Activated CD4-positive, alpha-beta T cell treated with anti-CD3 and anti-CD28 coated beads, Interleukin-2, amount 50 U/mL, for 1 hour (primary cell): Measurements from ENCODE around the gene EPHB2.
A peak's percentile ranks its signal among the peaks of the same experiment; 100 is the strongest.
"Not testable (repeated sequence)": the region's sequence is repeated elsewhere in the genome, so short reads cannot be mapped to it uniquely, and the experiment has no call there.

Source experiments
- DNase-seq: peaks from one replicate; pipeline ENCODE4 v3.0.0-alpha.2; 2020

EPHB2 gene

DNA sequence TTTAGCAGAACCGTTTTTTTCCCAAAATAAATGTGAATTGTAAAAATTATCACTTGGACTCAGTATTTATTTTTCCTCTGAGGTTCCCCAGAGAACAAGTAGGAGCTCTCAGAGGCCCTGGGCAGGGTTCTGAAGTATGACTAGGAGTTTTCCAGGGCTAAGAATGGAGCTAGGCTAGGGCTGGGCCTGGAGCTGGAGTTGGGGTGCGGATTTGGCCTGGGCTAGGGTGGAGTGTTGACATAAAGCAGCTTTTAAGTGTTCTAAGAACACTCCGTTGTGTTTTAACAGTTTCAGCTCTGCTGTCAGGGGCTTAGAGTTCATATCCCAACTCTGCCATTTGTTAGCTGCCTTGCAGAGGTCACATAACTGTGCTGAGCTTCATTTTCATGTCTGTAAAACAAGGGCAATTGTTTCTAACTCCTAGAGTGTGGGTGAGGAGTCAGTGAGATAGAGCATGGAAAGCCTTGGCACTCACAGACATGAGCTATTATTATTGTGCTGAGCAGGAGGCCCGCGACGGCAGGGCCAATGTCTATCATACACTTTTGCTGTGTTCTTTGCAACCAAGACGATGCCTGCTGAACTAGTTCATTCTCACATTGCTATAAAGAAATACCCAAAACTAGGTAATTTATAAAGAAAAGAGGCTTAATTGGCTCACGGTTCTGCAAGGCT lies 210.9 kb downstream of the EPHB2 start:
- DNase-seq: no peak

DNA sequence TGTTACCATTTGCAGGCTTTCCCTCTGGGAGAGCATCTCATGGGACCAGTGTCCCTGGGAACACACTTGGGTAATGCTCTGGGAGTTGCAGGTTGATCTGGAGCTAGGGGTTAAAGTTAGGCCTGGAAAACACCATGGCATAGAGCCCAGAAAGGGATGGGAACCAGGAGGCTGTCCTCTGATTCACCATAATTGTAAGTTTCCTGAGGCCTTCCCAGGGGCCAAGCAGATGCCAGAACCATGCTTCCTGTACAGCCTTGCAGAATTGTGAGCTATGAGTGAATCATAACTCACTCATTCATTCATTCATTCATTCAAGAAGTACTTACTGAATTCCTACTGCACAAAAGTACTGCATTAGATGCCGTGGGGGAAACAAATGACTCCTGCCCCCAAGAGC lies 212.0 kb downstream of the EPHB2 start:
- no peak for DNase-seq

DNA sequence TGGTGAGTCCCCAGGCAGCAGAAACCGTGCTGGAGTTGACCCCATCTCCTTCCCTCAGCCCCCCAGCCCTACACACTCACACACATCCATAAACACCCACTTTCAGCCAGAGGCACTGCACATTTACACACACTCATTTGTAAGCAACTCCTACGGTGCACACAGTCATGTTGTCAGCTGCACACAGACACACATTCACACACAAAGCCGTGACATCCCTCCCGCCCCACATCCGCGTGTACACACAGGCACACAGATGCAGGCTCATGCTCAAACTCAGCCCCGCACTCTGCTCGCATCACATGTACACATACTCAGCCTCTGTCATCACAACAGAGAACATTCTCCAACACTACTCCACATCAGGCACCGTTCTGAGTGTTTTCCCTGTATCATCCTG lies 214.5 kb downstream of the EPHB2 start:
- DNase-seq: no peak

DNA sequence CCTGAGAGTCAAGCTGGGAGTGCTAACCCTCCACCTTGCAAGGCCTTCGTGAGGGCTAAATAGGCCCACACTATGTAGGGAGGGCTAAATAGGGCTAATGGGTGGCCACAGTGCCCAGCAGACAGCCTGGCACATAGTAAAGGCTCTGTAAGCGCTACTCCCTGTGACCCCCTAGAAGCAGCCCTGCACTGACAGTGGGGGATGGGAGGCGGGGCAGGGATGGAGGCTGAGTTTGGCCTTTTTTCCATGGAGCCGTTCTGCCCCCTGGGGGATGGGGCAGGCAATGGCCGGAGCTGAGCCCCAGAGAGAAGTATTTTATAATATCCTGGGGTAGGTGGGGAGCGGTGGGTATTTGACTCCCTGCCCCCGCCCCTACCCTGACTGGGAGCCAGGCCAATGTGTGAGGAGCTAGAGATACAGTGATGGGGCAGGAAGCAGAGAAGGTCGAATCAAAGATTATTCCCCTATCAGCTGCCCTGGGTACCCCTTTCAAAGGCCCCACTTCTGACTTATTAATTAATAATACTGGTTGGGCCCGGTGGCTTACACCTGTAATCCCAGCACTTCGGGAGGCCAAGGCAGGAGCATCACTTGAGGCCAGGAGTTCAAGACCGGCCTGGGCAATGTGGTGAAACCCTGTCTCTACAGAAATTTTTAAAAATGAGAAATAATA lies 219.7 kb downstream of the EPHB2 start:
- peak; percentile 6 for DNase-seq

DNA sequence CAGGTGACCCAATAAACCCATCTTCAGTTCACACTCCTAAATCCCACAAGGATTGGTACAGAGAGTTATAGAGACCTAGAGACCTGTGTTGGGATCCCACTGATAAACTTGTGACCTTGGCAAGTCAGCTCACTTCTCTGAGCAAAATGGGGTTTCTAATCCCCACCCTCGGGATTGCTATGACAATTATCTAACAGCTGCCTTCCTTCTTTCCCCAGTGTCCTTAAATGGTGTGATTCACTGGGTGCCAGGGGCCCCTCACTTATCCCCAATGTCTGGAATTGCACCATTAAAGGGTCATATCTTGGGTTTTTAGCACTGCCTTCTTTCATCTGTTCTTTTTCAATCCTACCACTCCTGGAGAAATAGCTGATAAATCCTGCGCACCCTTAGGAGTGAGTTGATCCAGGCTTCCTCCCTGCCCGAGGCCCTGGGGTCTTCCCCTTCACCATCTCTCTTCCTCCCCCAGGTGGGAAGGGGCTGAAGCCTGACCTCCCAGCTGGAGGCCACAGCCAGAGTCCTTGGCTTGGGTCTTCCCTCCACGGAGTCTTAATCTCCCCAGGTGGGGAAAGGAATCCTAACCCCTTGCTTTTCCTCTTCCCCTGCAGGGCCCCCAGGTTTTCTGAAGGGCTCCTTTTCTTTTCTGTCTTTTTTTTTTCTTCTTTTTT lies 222.3 kb downstream of the EPHB2 start:
- DNase-seq: no peak

DNA sequence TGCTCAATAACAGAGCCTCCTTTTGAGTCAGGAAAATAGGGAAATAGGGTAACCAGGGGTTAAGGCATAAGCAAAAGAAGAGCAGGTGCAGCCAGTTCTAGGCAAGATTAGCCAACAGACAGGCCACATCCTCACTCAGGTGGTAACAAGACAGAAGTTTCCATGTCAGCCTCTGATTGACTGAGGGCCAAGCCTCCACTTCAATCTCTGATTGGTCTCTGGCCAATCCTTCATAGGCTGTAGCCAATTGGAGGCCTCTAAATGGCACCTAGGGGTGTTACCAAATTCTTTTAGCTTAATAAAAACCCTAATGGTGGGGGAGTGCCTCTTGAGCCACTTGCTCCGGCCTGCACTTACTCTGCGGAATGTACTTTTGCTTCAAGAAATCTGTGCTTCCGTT lies 224.8 kb downstream of the EPHB2 start:
- no peak for DNase-seq

DNA sequence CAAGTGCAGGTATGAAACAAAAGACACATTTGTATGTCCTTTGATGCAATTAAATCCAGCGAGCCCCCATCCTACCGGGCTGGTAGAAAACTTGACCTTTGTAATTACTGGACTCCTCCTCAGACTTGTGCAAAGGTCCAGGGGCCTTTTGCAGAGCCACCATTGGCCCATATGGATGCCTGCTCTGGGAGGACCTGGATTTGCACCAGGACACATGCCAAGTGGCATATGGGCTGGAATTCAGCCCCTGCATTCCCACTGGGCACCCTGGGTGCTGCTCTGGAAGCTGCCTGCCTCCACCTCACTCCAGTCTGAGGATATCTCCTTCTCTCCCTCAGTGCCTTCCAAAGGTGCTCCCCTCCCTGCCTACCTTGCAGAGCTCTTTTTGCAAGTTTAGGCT lies 226.0 kb downstream of the EPHB2 start:
- no peak for DNase-seq

DNA sequence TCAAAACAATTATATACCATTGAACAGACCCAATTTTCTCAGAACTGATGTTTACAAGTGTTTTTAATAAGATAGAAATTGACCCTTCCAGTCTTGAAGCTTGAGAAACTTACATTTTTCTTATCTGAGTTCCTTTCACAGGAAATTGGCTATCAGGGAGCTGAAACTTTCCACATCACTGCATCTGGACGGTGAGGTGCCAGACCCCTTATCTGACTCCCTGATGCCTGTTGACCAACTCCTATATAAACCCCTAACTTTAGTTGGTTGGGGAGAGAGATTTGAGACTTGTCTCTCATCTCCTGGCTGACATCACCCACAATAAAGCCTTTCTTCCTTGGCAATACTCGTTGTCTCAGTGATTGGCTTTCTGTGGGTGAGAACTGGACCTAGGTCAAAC lies 230.6 kb downstream of the EPHB2 start:
- DNase-seq: no peak

DNA sequence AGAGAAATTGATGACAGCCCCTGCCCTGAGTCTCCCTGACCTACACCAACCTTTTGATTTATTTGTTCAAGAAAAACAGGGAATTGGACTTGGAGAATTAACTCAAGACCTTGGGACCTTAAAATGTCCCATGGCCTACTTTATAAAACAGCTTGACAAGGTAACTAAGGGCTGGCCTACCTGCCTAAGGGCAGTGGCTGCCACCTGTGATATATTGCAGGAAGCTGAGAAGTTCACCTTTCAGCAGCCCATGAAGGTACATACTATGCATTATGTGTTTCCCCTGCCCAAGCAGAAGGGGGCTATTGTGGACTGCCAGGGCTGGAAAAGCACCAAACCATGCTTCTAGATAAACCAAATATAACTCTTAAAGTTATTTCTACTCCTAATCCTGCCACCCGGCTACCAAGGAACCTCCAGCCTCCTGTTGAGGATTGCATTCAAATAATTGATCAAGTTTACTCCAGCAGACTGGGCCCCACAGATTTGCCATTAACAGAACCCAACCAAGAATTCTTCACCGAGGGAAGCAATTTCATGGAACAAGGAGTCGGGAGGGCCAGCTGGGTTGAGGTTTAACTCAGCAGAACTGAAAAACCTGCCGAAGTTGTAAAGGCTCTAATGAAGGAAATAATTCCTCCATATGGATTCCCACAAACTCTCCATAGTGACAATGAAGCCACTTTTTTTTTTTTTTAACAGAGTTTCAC lies 233.9 kb downstream of the EPHB2 start:
- no peak for DNase-seq

DNA sequence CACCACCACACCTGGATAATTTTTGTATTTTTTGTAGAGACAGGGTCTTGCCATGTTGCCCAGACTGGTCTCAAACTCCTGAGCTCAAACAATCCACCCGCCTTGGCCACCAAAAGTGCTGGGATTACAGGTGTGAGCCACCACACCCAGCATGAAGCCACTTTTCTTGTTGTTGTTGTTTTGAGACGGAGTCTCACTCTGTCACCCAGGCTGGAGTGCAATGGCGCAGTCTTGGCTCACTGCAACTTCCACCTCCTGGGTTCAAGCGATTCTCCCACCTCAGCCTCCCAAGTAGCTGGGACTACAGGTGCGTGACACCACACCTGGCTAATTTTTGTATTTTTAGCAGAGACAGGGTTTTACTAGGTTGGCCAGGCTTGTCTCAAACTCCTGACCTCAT lies 234.5 kb downstream of the EPHB2 start:
- DNase-seq: not testable (repeated sequence)

DNA sequence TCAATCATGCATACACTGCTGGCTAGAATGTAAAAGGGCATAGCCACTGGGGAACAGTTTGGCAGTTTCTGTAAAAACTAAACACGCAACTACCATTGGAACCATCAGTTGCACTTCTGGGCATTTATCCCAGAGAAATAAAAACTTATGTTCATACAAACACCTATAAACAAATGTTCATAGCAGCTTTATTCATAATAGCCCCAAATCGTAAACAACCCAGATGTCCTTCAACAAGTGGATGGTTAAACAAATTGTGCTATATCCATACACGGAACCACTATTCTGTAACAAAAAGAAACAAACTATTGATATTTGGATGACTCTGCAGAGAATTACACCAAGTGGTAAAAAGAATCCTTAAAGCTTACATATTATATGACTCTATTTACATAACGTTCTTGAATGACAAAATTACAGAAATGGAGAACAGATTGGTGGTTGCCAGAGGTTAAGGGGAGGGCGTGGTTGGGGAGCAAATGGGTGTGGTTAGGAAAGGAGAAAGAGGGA lies 239.2 kb downstream of the EPHB2 start:
- DNase-seq: no peak

DNA sequence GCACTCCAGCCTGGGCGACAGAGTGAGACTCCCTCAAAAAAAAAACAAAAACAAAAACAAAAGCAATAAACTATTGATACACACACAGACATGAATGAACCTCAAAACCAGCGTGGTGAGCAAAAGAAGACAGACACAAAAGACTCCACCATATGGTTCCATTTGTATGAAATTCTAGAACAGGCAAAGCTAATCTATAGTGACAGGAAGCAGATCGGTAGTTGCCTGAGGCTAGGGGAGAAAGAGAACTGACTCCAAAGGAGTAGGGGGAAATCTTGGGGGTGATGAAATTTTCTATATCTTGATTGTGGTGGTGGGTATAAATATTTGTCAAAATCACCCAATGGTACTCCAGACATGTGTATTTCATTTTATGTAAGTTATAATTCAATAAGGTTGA lies 241.2 kb downstream of the EPHB2 start:
- no peak for DNase-seq

DNA sequence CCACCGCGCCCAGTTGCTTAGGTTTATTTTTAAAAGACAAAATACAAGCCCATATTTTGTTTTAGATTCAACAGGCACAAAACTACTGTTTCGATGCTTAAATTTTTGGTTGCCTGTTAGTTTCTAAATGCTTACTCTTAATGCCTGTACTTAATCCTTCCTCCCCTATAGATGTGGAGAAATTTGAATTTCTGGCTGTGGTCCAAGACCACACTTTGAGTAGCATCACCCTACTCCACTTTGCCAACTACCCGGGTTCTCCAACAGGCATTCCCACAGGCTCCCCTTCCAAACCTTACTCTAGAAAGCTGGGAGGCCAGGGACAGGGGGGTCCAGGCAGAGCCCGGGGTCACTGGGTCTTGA lies 242.0 kb downstream of the EPHB2 start:
- no peak for DNase-seq

DNA sequence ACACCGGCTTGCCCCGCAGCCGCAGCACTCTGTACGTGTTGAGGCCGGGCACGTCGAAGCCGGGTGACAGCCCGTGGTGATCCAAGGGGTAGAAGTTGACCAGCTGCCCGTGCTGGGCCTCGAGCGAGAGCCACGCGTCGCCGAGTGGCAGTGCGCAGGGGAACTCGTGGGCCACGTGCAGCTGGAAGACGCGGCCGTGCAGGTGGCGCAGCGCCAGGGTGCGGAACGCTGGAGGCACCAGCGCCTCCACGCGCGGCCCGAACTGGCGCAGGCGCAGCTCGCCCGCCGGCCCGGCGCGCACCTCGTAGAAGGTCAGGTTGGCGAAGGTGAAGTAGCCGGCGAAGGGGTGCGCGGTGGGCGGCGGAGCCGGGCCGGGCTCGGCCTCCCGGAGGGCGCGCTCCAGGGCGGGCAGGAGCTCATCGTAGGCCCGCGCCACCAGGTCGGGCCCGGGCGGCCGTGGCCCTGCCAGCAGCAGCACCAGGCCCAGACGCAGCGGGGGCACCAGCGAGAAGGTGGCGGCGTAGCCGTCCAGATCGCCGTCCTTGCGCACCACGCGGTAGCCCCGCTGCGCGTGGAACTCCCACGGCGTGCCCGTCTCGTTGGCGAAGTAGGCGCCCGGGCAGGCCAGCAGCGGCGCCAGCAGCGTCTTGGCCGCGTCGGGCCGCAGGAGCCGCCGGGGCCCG lies 242.6 kb downstream of the EPHB2 start:
- DNase-seq: no peak

DNA sequence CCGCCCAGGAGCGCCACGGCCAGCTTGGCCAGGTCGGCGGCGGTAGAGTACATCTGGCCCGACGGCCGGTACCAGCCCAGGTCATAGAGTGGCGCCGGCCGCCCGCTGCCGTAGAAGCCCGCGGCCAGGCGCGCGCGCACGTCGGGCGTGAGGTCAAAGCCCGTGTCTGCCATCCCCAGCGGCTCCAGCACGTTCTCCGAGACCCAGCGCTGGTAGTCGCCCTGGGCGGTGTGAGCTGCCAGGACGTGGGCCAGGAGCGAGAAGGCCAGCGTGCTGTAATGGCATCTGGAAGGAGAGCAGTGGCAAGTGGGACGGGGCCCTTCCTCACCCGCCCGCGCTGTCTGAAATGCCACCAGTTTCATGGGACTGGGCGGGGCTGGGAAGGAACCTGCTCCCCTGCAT lies 243.1 kb downstream of the EPHB2 start:
- no peak for DNase-seq

DNA sequence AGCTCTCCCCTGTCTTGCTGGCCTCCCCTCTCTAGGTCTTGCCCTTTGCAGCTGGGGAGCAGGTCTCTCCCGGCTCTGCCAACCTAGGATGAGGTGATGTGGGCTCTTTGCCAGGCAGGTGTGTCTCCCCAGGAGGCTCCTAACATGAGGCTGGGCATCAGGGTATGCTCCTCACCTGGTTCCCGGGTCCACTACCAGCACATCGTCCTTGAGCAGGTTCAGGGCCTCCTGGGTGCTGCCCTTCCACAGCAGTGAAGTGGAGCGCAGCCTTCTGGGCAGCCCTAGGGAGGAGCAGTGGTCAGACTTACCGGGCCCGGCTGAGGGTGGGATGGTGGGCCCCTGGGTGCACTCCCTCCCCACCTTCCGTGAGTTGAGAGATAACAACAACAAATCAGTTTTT lies 244.5 kb downstream of the EPHB2 start:
- no peak for DNase-seq

DNA sequence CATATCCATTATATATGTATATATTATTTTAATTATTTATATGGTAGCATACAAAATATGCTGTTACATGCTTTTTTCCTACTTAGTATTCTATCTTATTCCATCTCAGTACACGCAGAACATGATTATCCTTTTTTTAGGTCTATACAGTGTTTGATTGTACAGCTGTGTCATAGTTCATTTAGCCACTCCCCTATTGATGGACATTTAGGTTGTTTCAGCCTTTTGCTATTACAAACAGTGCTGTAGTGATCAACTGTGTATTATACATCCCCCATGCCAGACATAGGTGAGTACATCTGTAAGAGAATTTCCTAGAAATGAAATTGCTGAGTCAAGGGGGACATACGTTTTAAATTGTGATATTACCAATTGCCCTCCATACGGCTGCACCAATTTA lies 246.4 kb downstream of the EPHB2 start:
- DNase-seq: no peak

DNA sequence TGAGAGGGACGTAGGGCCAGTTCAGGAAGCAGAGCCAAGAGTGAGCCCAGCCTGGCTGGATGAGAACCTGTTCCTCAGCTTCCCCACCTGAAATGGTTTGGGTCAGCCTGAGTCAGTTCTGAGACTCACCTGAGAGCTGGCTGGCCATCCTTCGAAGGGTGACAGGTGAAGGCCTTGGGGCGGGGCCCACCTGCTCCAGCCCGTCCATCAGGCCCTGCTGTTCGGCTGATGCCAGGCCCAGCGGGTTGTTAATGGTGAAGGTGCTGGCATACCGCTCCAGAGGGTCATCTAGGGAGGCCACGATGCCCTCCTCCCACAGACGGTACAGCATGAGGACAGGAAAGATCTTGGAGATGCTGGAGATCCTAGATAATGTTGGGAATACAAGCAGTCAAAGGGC lies 247.9 kb downstream of the EPHB2 start:
- no peak for DNase-seq

DNA sequence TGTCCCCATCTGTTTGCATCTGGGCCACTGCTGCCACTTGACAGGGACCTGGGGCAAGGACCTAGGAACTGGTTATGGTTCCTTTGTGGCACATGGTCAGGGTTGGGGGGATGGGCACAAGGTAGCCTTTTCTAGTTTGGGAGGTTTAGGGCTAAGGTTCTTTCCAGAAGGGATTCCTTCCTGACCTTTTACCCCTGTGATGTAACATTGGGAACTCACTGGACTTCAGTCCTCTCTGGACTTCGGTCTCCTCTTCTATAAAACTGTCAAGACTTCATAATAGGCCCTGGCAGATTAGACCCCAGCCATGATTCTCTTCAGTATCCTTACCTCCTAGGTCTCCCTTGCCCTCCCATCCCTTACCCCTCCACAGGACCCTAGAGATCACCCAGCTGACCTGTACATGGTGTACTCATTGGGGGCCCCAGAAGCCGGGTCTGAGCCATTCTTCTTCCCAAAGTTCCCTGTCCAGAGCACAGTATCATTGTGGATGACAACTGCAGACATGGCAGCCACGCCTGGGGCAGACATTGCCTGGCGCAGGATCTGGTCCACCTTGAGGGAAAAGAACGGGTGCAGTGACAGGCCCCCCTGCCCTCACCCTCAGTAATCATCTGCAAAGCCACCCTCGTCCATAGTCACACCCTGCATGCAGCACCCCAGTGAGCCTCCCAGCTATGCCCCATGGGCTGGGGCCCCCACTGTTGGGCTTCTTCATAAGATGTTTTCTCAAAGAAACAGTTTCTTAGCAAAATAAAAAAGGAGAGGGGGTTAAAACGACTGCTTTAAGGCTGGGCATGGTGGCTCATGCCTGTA lies 249.1 kb downstream of the EPHB2 start:
- DNase-seq: no peak

DNA sequence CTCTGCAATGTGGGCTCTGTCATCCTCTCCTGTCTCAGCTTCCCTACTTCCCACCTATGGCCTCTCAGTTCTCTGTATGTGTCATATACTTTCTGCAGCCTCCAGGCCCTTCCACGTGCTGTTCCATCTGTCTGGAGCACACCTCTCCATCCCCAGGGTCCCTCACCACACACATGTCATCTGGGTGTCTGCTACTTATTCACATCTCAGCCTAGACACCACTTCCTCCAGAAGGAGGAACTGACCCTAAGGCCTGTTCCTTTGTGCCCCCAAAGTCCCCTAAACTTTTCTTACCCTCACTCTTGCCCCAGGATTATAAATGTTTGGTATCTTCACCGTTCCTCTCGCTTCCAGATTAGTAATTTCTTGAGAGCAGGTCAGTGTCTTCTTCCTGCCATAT lies 251.9 kb downstream of the EPHB2 start:
- no peak for DNase-seq

DNA sequence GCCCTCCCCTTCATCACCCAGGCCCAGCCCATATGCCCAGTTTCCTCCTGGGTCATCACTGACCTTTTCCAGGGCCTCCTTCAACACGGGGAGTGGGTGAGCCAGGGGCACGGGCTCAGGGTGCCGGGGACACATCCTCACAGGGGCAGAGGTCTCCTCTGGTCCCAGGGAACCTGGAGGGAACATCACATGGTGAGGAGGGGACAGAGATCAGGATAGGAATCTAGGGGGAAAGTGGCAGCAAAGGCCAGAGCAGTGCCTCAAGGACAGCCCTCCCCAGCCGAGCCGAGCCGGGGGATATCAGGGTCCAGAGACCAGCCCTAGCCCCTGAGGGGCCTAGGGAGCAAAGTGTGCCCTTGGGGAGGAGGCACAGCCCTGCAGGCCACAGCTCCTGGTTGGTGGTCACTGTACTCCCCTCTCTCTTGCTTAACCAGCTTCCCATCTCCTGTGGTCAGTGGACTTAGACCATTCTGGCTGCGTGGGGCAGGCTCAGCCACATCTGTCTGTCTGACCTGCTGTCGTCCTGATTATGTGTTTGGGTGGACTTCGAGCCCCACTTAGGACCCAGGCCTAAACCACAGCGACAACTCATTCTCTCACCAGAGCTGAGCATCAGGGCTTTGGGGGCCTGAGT lies 252.5 kb downstream of the EPHB2 start:
- DNase-seq: no peak

DNA sequence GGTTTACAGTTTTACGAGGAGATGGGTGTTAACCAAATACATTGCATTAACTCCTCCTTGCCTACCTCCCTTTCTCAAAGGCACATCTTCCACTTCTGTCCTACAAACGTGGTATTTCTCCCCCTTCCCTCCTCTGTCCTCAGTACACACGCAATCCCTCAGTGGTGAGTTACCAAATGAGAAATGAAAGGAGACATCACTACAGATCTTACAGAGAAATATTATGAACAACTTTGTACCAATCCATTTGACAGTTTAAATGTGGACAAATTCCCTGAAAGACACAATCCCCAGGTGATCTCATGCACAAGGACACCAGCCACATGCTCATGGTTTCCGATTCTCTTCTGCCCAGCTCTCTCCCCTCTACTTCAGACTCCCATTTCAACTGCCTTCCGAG lies 255.7 kb downstream of the EPHB2 start:
- DNase-seq: no peak
